ENCODE data around the gene PLCXD1.
A peak's percentile ranks its signal among the peaks of the same experiment; 100 is the strongest.
"Not testable (repeated sequence)": the region's sequence is repeated elsewhere in the genome, so short reads cannot be mapped to it uniquely, and the experiment has no call there.

PLCXD1 gene

DNA sequence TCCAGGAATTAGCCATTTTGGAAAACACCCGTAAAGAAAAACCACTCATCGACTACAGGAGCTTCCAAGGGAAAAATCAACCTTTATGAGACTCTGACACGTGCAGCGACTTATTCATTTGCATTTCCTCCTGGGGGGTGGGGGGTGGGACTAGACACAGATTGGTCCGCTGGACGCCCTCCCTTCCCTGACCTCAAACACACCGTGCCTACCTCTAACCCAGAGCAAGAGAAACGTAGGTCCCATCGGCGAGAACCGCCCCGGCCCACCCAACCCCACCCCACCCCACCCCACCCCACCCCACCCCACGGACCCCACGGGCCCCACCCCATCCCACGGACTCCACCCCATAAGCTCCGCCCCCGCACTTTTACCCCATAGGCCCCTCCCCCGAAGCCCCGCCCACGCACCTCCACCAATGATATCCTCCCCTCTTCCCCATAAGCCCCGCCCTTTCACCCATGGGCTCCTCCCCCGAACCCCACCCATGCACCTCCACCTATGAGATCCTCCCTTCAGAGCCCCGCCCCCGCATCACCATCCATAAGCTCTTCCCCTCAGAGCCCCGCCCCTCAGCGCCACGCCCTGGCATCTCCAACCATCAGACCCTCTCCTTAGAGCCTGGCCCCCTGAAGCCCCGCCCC is 36.4 kb downstream of the PLCXD1 start:
- peak; percentile 24 for DNase-seq (ENCODE audit: low read depth)

DNA sequence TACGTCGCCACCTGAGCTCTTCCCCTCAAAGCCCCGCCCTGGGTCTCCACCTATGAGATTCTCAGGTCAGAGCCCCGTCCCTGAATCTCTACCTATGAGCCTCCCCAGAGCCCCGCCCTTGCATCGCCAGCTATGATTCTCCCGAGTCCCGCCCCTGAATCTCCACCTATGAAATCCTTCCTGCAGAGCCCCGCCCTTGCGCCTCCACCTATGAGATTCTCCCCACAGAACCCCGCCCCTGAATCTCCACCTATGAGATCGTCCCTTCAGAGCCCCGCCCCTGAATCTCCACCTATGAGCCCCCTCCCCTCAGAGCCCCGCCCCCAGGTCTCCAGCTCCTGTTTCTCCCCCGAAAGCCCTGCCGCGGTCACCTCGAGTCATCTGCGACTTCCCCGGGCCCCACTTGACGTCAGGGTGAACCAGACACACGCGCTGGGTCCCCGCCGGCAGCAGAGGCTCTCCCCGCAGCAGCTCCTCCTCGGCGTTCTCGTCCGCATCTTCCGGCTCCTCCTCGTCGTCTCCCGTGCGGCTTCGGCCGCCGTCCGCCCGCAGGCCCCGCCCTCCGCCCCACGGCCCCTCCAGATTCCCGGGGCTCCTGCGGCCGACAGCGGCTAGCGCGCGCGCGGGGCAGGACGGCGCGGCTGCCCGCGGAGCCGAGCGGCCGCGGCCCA is 37.0 kb downstream of the PLCXD1 start:
- DNase-seq (ENCODE audit: low read depth): peak; percentile 85

DNA sequence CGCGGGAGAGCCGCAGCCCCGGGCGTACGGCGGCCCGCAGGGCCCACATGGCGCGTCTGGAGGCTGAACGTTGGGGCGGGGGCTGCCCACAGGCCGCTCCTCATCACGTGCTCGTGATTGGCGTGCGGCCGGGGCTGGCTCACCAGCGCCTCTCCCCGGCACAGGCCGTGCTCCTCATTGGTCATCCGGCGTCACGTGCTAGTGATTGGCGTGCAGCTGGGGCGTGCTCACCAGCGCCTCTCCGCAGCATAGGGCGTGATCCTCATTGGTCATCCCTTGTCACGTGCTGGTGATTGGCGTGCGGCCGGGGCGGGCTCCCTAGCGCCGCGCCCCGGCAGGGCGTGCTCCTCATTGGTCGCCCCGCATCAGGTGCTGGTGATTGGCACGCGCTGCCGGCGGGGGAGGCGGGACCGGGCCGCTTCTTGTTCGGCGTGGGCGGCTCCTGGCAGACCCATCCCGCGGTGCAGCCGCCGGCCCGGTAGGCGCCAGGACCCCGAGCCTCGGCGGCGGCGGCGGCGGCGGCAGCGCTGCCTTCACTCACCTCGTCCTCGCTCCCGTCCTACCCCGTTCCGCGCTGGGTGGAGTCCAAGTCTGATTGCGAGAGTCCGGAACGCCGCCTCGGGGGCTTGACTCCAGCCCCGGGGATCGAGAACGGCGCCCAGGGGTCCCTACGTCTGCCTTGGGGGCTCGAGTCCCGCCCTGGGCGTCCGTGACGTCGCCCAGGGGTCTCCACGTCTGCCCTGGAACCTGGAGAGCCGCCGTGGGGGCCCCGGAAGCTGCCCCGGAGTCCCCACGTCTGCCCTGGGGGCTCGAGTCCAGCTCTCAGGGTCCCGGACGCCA is 37.8 kb downstream of the PLCXD1 start, which contains the start of gene GTPBP6:
TSS of gene GTPBP6 (minus strand) at position 58 of the 840 bp plus-strand sequence. CDS start at position 49, 9 bp downstream.
- peak; percentile 93 for DNase-seq (ENCODE audit: low read depth)

DNA sequence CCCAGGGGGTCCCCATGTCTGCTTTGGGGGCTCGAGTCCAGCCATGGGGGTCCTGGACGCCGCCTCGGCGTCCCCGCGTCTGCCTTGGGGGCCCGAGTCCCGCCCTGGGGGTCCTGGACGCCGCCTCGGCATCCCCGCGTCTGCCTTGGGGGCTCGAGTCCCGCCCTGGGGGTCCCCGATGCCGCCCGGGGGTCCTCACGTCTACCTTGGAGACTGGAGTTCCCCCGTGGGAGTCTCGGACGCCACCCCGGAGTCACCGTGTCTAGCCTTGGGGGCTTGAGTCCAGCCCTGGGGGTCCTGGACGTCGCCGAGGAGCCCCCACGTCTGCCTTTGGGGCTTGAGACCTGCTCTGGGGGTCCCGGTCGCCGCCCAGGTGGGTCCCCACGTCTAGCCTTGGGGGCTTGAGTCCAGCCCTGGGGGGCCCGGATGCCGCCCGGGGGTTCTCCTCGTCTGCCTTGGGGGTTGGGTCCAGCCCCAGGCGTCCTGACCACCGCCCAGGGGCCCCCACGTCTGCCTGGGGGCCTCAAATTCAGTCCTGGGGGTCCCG is 38.5 kb downstream of the PLCXD1 start:
- no peak for DNase-seq (ENCODE audit: low read depth)

DNA sequence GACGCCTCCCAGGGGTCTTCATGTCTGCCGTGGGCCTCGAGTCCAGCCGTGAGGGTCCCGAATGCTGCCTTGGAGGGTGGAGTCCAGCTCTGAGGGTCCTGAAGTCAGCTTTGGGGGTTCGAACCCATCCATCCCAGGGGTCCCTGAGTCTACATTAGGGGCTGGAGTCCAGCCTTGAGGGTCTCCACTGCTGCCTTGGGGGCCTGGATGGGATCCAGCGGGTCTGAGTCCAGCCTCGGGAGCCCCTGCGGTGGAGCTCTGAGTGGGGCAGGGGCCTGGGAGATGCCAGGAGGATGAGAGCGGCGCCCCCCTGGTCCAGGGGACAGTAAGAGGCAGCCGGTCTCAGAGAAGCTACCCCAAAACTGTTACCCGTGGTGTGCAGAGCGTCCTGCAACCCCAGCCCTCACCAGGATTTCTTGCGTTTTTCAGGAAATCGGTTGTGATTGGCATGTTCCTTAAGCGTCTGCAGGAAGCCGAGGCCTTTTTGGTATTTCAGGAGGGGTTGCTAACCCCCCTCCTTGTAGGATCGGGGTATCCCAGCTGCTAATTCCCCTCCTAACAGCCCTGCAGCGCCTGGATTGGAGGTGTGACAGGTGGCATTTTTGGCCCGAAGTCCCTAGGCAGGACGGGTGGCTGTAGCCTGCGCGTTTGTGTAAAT is 39.1 kb downstream of the PLCXD1 start:
- DNase-seq (ENCODE audit: low read depth): no peak

DNA sequence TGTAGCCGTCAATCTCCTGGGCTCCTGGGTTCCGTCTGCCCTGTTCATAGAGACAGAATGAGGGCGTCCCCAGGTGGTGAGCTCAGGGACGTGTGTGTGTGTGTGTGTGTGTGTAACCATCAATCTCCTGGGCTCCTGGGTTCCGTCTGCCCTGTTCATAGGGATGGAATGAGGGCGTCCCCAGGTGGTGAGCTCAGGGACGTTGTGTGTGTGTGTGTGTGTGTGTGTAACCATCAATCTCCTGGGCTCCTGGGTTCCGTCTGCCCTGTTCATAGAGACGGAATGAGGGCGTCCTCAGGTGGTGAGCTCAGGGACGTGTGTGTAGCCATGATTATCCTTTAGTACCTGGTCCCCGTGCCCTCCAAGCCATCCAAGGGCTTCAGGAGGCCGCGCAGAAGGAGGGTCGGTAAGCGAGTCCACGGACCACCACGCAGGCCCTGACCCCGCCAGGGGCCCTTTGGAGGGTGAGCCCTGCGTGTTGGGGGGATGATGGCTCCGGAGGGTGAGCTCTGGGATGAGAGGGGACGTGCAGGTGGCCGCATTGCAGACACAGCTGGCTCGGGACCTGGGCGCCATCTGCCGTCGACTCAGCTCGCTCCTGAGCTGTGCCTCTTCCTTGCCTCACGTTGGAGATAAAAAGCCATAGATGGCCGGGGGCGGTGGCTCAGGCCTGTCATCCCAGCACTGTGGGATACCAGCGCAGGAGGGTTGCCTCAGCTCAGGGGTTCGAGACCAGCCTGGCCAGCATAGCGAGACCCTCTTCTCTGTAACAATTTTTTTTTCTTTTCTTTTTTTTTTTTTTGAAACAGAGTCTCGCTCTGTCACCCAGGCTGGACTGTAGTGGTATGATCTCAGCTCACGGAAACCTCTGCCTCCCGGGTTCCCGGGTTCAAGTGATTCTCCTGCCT is 42.8 kb downstream of the PLCXD1 start:
- no peak for DNase-seq (ENCODE audit: low read depth)

DNA sequence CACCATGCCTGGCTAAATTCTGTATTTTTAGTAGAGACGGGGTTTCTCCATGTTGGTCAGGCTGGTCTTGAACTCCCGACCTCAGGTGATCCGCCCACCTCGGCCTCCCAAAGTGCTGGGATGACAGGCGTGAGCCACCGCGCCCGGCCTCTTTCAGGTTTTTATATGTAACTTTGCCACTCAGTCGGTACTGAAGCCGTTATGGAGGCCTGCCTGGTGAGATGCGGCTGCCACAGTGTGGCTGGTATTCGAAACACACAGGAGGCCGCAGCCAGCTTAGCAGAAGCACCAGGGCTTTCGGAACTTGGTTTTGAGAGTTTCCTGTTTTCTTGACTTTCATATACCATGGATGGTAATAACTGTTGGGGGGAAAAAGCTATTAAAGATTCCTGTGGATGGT is 43.5 kb downstream of the PLCXD1 start:
- DNase-seq (ENCODE audit: low read depth): not testable (repeated sequence)

DNA sequence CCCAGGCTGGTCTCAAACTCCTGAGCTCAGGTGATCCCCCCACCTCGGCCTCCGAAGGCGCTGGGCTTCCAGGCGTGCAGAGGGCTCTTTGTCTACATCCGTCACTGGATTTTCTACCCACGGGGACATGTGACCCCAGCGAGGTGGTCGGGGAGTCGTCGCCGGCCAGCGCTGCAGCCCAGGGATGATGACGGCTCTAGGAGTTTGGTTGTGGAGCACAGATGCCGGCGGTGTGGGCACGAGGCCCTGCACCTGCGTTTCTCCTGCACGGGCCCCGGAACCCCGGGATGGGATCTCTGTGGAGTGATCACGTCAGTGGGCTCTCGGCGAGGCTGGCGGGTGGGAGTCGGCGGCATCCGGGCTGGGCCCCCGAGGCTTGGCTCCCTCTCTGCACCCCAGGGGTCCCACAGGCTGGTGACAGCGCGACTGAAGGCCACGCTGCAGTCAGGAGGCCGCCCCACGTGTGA is 46.5 kb downstream of the PLCXD1 start:
- no peak for DNase-seq (ENCODE audit: low read depth)

DNA sequence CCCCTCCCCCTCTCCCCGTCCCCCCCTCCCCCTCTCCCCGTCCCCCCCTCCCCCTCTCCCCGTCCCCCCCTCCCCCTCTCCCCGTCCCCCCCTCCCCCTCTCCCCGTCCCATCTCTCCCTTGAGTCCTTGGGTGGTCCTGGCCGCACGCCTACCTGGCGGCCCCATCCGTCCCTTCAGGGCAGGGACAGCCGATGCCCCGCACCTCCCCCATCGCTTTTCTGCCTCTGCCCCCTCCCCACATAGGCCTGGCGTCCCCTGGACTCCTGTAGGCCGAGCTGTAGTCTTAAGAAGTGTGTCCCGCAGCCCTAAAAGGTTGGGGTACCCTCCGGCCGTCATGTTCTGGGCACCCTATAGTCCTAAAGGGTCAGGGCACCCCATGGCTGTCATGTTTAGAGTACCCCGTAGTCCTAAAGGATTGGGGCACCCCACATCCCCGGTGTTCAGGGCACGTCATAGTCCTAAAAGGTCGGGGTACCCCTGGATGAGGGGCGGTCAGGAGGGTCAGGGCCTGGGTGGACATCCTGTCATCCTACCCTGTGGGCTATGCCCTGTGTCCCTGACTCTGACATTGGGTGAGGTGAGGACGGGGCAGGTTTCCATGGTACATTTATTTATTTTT is 48.2 kb downstream of the PLCXD1 start:
- DNase-seq (ENCODE audit: low read depth): no peak

DNA sequence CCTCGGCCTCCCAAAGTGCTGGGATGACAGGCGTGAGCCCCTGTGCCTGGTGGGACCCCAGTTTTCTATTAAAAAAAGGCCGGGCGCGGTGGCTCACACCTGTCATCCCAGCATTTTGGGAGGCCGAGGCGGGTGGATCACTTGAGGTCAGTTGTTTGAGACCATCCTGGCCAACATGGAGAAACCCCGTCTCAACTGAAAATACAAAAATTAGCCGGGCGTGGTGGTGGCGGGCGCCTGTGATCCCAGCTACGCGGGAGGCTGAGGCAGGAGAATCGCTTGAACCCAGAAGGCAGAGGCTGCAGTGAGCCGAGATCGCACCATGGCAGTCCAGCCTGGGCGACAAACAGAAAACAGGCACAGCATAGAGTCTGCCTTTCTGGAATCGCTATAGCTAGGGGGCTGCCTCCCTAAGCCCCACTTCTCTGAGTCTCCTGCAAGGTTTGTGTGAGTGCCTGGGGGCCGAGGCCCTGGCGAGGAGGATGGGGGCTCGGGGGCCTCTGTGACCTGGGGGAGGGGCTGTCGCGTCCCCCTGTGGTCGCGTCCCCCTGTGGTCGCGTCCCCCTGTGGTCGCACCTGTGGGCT is 49.1 kb downstream of the PLCXD1 start:
- not testable (repeated sequence) for DNase-seq (ENCODE audit: low read depth)

DNA sequence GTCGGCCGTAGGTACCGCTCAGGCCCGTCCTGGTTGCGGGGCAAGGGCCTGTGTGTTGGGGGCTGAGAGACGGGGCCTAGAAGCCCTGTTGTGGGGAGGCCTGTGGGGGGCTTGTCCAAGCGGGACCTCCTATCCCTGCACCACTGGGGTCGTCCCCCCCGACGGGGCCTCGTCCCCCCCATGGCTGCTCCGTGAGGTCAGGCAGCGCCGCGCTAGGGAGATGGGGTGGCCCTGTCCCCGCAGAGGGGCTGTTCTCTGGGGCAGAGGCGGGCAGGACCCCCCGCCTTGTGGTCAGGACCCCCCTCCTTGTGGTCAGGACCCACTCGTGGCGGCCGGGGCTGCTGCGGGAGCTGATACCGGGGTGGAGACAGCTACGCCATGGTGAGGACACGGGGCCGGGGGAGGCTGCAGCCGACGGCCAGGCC is 49.6 kb downstream of the PLCXD1 start:
- no peak for DNase-seq (ENCODE audit: low read depth)

DNA sequence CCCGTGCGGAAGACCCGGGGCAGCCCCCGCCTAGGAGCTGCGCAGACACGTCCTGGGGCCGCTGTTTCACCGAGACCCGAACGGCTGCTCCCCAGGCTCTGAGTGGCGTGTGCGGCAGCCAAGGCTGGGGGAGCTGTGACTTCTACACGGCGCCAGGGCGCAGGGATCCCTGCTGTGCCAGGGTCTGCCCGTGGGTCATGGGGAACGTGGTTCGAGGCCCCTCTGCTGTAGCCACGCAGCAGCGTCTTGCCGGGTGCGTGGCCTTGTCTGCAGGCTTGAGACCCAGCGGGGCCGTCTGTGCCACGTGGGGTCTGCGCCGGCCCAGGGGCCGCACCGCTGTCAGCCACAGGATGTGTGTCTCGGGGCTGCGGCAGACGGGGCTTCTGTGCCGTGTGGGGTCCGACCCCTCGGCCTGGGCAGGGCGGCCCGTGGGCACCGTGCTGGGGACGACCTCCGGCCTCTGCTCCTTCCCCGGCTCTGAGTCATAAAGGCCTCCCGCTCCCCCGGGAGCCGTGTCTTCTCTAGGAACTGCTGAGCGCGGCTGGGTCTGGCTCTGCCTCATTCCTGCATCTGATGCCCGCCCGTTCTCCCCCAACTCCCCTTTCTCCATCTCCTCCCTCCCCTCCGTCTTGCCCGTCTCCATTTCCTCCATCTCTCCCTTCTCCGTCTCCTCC is 50.1 kb downstream of the PLCXD1 start:
- DNase-seq (ENCODE audit: low read depth): no peak

DNA sequence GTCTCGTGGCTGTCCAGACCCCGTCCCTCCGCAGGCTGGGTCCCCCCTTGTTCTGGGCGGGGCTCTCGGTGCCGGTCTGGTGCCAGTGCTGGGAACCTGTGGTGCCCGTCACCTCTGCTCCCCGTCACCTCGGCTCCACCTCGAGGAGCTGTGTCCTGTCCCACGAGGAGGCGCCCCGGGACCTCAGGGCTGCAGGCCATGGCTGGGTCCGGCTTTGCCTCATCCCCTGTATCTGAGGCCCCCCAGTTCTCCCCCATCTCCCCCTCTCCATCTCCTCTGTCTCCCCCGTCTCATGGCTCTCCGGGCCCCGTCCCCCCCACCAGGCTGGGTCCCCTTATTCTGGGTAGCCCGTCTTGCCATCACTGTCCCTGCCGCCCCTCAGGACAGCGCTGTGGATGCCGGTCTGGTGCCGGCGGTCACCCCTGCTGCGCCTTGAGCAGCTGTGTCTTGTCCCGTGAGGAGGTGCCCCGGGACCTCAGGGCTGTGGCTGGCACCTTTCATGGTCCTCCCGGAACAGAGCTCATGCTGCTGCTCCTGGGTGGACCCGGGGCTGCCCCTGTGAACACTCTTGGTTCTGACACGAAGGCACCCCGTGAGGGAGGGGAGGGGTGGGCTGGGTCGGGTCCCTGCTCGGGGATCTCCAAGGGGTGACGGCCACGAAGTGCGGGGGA is 50.8 kb downstream of the PLCXD1 start:
- no peak for DNase-seq (ENCODE audit: low read depth)

DNA sequence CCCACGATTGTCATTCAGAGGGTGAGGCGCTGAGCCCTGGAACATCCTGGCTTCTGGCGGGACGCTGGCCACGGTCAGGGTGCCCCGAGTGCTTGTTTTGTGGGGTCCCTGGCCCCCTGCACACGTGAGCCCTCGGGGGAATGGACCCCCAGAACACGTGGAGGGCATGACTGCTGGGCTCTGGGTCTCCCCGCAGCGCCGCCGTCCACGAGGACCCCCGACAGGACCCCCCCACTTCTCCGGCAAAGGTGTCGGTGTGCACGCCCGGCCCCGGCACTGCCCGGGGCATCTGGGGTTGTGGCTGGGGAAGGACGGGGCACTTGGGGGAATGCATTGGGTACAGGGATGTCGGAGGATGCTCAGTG is 51.3 kb downstream of the PLCXD1 start:
- DNase-seq (ENCODE audit: low read depth): no peak

DNA sequence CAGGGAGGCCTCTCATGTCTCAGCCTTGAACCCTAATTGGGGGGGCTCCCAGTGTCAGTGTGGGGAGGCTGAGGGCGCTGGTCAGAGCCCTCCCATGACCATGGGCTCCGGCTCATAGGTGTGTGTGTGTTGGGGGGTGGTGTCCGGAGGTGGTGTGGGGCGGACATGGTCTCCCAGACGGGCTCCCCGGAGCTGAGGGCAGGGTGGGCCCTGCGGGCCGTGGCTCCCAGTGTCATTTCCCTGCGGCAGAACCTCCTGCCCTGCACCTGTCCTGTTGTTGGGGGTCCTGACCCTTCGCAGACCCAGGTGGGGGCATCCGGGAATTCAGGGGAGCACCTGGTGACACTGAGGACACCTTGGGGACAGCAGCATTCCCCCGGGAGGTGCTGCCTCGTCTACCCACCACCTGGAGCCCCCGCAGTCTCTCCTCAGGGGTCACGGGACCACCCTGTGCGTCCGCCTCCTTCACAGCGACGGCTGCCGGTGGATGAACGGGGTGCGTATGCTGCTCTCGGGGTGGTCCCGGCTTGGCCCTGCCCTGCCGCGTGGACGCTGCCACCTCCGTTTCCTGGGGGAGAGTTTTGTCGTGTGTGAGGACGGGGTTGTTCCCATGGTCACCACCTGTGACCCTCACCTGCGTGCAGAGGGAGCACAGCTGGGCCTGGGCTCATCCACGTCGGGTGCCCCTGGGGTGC is 51.9 kb downstream of the PLCXD1 start:
- no peak for DNase-seq (ENCODE audit: low read depth)

DNA sequence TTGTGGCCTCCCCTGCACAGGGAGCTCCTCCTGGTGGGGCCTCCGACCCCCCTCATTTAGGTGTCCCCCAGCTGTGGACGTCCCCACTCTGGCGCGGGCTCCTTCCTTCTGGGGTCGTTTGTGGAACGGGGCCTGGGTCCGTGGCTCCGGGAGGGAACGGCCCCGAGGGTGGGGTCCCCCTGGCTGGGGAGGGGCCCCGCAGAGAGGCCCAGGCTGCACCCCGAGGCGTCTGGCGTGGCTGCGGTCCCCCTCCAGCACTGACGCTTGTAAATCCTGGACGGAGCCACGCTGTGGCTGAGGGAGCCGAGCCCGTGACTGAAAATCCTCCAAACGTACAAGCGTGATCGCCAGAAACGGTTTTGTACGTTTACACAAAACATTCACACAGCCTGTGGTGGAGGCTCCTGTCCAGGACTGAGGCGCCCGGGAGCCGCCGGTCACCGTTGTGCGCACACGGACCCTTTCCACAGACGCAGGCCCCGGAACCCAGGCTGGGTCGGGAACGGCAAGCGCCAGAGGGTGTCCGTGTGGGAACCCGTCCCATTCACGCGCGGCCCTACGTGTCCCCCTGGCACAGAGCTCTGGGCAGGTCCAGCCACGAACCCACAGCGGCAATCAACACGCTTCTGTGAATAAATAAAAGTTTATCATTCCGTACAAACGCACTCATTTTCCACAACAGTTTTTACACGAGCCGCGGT is 52.6 kb downstream of the PLCXD1 start:
- DNase-seq (ENCODE audit: low read depth): no peak

DNA sequence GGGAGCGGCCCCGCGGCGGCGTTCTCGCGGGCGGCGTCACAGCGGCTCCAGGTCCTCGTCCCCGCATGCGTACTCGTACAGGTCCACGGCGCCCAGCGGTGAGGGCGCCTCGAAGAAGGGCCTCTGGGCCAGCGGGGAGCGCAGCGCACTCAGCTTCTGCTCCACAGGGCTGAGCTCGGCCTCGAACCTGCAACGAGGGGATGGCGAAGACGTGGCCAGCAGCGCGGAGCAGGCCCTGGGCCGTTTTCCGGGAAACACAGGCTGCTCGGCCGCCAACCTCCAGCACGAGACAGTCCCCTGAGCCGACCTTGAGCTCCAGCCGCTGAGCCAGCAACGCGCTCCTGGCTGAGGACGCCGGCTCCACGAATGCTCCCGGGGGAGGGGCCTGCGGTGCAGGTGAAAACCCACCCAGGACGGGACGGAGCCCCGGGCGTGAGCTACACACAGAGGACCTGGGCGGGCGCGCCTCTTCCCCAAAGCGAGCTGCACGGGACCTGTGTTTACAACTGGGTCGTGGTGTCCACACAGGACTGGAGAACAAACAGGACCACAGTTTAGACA is 53.2 kb downstream of the PLCXD1 start:
- no peak for DNase-seq (ENCODE audit: low read depth)
